Hematopoietic multipotent progenitor cell (in vitro differentiated cells): ENCODE results near the gene PRSS38. TPM values are rescaled to one million over a fixed set of nuclear protein-coding genes. Genes with fewer than 3 reads are reported as not detected.

Experiments
- DNase-seq, 3 donors: peaks; one replicate each; pipeline ENCODE4 v3.0.0-alpha.2; 2011 to 2015; ENCODE audit warnings: low read depth in 2 of 3, low spot score in 2 of 3
- total RNA-seq: library from RNA; depleted of rRNA; stranded (reverse); fragments of >200 nt; gene quantifications from one replicate; pipeline ENCODE4 v1.2.3, GENCODE V29; 2012

PRSS38 gene
- total RNA-seq, 1 donor = not detected

DNA sequence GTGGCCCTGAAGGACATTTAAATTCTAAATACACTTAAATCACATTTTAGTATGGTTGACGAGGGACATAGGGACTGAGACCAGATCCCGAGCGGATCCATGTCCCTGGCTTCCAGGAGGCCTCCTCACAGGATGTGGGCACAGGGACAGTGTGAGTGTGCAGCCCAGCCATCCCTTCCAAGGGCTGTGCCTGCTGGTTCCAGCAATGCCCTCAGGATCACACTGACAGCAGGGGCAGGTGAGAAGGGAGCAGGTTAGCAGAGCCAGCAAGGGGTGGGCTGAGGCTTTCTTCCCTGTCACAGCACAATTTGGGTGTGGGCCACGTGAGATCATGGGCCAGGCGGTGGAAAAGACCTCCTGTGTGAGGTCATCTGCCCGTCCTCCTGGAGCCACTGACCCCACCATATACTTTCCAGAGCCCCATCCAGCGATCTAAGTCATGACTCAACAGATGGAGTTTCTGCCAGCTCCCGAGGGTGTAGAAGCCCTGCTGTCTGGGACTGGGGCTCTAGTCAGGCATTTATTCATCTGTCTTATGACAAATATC is 37.0 kb upstream of the PRSS38 start:
- no peak for DNase-seq

GRCh38 chr1:227779021-227779441 is 36.4 kb upstream of the PRSS38 start:
- DNase-seq = no peak

- DNase-seq = no peak
Observed at GRCh38 chr1:227779685-227780084, 35.8 kb upstream of the PRSS38 start.

DNA sequence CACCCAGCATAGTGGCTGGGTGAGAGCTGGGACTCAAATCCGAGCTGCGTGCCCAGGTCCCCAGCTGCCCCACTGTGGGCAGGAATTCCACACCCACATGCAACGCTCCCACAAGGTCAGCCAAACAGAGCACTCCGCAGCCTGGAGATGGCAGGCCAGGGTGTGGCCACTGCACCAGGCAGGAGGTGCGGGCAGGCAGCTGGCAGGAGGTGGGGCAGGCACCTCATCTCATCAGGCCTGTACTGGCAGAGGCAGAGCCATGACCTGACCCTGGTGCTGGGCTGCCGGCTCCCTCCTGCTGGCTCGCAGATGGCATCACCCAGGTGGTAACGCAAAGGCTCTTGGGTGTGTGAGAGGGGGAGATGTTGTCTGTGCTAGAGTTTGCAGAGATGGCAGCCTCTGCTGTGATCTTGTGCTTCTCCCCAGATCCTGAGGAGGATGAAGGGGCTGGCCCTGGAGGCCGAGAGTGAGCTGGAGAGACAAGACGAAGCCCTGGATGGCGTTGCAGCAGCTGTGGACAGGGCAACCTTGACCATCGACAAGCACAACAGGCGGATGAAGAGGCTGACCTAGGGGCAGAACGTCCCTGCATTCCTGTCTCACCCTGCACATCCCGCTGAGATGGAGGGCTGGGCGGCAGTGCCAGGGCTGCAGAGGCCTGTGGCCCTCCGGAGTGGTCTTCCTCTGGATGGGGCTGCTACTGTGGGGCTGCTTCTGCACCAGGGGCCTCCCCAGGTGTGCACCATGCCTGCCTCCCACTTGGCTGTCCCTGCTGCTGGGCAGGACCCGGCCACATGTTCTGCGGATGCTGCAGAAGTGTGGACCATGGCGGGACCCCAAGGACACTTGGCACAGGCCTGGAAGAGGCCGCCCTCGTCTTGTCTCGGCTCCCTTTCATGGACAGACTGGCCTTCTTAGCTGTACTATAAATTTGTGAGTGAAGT is 35.1 kb upstream of the PRSS38 start:
- no peak for DNase-seq

DNA sequence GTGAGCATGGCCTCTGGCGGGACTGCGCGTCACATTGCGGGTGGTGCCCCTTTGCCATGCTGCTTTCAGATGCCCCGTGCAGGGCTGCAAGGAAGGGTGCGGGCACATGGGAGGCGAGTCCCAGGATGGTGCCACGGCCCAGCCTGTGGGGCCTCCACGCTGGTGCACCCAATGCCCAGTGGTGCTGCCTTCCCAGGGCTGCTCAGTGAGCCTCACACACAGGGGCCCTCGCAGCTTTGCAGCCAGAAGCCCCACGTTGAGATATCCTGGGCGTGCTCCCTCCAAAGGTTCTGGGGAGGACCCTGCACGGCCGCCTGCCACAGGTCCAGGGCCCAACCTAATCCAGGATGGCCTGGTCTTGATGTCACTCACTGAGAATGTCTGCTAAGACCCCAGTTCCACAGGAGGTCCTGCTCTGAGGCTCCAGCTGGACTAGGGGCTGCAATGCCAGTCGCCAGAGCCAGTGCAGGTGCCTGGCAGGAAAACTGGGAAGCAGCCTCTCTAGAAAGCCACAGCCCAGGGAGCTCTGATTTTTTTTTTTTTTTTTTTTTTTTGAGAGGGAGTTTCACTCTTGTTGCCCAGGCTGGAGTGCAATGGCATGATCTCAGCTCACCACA is 34.1 kb upstream of the PRSS38 start:
- DNase-seq = no peak

DNA sequence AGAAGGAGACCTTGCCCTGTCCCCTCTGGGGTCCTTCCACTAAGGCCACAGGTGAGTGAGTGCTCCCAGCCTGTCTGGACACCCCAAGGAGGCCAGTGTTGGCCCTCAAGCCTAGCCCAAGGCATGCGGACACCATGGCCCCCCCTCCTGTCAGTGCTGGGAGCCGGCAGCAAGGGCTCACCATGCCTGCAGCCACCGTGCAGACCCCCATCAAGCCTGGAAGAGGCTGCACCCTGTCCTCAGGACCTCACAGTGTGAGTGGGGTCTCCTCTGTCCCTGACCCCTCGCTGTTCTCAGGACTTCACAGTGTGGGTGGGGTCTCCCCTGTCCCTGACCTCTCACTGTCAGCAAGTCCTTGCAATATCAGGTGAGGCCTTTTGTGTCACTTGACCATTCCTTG is 33.2 kb upstream of the PRSS38 start:
- DNase-seq = no peak

- DNase-seq = peak in 2 of 3 donors; percentile 24 to 29
Observed at GRCh38 chr1:227785094-227785804, 30.2 kb upstream of the PRSS38 start.

GRCh38 chr1:227785805-227786671 is 29.4 kb upstream of the PRSS38 start:
- DNase-seq = no peak

- DNase-seq = peak in 2 of 3 donors; percentile 15 to 22
Observed at GRCh38 chr1:227786673-227787512, 28.6 kb upstream of the PRSS38 start.

GRCh38 chr1:227787513-227788270 is 27.8 kb upstream of the PRSS38 start:
- peak; percentile 94 to 95 (median 94) for DNase-seq

DNA sequence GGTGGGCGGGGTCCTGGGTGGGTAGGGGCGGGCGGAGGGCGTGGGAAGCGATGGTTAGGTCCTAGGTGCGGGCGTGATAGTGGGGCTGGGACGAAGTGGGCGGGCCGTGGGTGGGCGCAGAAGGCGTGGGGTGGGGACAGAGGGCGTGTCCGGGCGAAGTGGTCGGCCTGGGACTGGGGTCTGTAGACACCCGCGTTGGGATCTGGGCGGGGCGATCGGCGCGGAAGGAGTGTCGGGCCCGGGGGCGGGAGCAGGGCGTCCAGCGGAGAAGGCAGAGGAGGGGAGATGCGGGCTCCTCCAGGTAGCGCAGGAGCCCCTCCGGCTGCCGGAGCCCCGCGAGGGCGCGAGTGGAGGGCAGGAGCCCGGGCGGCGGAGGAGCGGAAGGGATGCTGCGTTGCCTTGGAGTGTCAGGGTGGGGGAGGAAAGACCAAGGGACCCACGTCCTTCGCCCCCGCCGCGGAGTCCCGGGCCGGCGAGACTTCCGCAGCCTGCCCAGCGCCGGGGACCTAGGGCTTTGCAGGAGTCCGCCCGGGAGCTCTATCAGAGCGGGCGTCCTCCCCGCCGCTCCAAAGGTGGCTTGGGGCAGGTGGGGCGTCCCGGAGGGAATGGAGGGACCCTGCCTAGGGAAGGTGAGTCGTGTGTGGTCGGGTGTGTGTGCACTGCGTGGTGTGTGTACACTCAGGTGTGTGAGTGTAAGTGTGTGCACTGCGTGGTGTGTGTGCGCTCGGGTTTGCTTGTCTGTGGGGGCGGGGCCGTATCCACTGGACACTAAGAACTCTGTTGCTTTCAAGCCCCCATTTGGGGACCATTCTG is 27.0 kb upstream of the PRSS38 start:
- DNase-seq = no peak

DNA sequence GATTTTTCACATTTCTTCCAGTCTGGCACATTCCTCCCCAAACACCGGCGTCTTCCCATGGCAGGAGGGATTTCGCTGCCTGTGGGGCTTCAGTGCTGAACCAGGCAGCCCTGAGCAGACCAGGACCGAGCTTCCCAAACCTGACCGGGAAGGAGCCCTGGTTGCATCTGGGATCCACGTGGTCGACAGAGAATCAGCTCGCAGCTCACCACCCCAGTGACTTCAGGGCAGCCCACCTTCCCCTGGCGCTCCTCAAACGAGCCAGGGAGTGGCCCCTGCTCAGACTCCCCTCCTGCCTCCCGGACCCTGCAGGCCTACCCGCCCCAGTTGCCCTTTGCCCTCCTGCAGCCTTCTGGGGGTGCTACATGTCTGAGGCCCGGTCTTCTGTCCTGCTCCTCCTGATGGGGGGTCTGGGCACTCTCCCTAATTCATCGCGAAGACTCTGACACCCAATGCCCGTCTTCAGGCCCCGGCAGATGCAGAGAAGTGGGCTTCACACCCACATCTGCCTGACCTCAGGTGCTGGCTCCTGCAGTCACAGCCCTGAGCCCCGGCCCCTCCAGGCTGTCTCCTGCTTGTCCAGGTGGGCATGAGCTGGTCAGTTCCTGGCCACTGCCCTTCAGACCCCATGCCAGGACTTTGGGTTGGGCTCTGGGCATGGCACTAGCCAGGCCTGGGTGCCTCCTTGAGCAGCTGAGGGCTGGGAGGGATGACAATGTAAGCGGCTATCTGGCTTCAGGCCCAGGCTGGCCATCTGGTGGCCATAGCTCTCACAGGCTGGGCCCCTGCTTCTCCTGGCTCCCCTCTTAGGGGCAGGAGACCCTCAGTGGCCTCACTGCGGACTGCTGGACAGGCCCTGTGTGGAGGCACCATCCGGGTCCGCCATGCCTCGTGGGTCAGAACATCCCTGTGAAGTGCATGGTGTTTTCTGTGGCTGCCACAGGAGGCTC is 26.1 kb upstream of the PRSS38 start:
- DNase-seq = no peak

- no peak for DNase-seq
Observed at GRCh38 chr1:227790034-227790400, 25.5 kb upstream of the PRSS38 start.

DNA sequence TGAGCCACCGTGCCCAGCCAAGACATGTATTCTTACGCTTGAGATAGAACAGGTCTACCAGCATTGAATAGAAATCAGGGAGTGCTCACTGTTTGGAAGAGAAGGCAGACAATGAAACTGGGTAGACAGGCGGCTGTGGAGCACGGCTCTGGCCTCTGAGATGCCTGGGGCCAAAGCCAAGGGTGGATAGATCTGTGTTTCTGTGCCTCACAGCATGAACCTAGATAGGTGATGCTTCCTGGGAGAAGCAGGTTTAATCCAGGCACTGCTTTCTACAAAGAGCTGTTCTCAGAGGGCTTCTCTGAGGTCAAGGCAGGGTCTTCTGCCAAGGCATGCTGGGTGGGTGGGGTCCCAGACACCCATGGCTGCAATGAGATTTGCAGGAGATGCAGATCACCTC is 24.6 kb upstream of the PRSS38 start:
- DNase-seq = no peak

DNA sequence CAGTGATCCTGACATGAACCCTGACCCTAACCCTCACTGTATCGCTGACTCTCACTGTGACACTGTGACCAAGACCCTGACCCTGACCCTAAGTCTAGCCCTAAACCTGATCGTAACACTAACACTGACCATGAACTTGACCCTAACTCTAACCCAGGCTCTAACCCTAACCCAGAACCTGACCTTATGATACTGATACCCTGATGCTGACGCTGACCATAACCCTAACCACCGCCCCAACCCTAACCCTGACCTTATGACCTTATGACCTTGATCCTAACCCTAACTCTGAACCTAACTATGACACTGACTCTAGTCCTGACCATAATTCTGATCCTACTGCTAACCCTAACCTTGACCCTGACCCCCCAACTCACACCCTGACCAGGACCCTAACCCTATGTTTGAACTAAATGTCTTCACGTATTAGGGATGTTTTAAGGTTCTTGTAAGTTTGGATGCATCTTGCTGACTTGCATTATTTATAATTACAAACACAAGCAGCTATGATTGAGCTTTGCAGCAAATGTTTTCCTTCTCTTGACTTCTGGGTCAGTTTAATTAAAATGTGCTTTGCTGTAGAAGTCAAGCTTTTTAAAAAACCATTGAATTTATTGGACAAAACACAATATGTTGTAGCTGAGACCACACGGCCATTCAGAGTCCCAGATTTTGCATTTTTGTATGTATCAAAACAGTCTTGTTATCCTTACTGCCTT is 23.9 kb upstream of the PRSS38 start:
- no peak for DNase-seq
